COLO668 (cell line): ENCODE data around the gene FAM53B.

Source experiments
- DNase-seq: peaks from one replicate; lab custom pipeline; 2025; ENCODE audit not compliant: unreplicated experiment; lab: John Stamatoyannopoulos, UW

Gene FAM53B

DNA sequence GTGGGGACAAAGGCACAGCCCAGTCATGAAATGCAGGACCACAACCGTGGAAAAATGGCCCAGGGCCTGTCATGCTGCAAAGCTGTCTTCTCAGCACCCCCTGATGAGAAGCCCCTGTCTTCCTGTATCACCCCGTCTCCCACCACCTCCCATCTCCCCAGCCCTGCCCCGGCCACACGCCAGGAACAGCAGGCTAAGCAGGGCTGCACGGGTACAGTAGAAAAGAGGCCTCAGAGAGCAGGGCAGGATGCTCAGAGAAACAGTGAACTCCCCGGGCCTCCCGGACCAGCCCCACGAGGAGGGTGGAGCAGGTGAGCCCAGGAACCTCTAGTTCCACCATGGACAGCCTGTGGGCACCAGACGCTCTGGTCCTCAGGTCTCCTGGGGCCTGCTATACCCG lies 77.7 kb downstream of the FAM53B start:
- DNase-seq = no peak

DNA sequence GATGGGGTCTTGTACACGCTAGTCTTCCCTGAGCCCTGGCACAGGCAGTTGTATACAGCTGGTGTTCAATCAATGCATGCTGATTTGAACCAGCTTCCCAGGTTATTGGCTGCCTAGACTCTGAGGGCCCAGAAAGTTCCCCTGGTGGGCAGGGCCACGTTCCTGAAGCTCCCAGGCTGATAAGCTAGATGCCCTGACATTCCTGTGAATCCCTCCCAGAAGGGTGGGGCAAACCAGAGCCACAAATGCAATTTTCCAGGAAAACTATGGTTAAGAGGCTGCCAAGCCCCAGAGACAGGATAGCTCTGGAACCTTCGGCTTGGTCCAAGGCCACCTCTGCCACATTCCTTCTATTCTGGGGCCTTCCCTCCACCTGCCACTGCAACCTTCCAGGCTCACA lies 78.2 kb downstream of the FAM53B start:
- no peak for DNase-seq

DNA sequence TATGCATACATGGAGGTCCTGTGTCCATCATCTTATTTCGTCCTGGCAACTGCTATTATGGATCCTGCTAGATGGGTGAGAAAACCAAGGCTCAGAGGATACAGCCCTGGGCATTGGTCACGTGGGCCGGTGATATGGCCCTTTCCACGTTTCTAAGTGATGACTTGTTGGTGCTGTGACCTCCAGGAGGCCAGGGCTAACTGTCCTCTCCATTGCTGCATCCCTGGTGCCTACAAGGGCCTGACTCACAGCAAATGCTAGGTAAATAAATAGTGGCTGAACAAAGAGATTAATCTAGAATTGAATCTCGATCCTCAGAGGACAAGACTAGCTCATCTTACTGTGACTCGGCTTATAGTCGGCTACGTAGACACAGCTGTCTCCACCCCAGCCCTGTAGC lies 78.6 kb downstream of the FAM53B start:
- no peak for DNase-seq

DNA sequence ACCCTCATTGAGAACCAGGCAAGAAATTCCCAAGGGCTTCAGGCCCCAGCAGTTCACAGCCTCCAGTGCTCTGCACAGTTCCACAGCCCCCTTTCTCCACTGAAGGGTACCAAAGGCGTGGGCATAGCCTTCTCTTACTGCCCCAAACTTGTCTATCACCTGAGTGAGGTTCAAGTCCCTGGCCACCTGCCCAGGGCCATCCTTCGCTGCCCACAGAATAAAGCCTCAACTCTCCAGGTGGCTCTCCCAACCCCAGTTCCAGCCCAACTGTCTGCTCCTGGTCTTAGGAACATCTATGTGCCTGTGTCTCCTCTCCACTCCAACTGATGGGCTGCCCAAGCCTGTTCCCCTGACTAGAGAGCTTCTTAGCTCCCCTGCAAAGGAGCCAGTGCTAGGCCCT lies 79.1 kb downstream of the FAM53B start:
- no peak for DNase-seq

DNA sequence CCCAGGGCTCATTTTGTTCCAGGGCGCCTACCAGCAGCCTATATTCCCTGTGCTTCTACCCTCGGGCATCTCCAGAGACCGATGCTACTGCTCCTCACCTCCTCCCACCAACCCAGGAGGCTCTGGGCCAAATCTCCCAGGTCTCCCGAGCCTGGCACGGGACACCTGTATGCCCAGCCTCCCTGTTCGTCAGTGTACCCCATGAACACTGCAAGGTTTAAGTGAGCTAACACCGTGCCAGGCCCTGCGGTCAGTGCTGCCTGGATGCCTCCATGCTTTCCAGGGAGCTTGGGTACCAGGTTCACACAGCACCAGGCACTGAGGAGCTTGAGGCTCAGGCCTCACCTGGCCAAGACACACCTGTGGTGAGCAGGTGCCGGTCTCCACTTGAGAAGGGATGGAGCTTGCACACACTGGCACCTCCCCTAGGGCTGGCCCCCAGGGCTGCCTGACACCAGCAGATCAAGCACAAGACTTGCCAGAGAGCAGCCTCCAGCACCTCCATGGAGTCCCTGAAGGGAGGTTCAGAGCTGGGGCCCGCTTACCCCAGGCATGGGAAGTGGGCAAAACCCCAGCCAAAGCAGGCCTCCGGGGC lies 80.3 kb downstream of the FAM53B start:
- DNase-seq = peak; percentile 24

DNA sequence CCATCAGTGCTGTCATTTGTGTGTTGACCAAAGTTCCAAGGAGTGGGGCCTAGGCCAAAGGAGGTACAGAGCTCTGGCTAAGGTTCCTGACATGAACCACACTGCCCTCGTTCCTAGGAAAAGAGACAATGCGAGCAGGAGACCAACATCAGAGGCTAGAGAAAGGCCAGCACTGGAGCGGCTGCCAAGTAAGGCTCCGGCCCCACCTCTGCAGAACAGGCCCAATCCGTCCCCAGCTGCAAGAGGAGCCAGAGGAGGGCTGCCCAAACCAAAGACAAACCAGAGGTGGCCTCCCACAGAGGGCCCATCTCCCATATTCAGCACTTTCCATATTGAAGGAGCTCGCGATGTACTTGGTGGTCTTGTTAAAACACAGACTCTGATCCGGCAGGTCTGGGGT lies 81.0 kb downstream of the FAM53B start:
- no peak for DNase-seq

DNA sequence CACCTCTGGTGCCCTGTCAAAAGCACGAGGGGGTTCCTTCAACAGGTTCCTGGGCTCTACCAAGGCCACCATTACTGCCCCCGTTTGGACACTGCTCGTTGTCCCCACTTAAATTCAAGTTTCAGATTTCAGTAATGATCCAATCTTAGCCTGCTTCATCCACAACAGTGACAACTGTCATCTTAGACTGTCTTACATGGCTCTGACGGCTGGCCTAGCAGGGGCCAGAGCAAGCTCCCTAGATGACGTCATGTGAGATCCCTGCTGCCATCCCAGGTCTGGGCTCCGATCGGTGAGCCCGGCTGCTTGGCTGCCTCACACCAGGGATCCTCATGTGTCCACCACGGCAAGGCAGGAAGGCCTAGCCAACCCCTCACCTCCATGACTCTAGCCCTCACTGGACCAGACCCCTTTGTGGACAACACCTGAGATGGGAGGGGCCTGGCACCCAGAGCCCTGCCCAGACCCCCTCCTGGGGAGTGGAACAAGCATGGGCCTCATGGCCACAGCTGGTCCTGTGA lies 82.5 kb downstream of the FAM53B start:
- DNase-seq = no peak

DNA sequence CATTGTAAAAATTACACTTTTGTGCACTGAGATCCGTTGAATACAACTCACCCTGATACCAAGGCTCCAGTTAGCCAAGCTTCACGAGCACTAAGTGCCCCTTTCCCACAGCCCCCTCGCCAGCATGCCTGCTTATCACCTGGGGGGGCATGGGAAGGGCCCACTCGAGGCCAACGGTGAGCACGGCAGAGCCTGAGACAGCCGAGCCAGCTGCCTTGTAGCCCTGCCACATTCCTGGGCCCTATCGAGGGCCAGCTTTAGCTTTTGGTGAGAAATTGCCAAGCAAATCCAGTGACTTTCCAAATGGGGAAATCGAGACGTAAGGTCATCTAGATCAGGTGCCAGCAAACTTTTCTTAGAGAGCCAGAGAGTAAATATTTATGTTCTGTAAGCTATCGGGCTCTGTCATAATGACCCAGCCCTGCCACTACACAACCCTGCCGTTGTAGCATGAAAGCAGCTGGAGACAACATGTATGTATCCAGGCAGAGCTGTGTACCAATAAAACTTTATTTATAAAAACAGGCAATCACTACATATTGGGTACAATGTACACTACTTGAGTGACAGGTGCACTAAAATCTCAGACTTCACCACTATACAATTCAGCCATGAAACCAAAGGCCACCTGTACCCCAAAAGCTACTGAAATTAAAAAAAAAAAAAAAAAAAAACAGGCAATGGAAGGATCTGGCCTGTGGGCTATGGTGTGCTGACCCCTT lies 83.6 kb downstream of the FAM53B start:
- no peak for DNase-seq

DNA sequence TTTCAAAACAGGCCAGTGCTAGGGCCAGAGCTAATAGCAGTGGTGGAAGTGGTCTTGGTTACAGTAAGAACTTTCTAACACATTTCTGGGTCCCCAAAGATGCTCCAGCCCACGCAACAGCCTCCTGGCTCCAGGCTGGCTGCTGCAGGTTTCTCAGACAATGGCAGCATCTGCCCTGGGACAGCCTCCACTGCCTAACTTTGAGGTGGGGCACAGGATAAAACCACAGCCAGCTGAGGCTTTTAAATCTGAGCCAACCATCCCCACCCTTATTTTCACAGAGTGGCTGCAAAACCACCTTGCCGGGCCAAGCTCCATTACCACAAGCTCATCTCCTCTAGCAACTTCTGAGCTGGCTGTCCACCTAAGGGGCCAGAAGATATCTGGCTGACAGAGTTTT lies 84.8 kb downstream of the FAM53B start:
- no peak for DNase-seq

DNA sequence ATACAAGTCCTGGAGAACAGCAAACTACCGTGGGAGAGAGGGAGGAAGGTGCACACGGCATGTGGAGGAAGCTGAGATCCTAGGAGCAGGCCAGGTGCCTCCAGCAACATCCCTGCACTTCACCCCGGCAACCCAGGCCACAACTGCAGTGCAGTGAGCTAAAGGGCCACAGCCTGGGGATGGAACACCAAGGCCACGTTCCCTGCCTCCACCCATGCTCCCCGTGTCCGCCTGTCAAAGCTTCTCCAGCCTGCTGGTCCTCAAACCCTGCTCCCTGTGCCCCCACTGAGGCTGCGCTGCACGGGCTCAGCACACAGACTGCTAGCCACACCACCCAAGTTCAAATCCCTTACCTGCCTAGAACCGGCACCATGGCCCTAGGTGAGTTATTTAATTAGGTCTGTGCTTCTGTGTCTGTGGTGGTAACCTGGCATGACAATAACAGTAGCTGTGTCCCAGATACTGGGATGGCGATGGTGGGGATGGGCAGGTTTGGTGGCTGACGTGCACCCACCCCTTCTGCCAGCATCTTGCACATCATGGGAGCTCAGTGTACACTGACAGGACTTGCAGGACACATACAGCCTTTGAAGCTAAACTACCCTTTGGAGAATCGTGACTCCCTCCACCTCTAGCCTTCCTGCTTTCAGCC lies 85.5 kb downstream of the FAM53B start:
- DNase-seq = no peak

DNA sequence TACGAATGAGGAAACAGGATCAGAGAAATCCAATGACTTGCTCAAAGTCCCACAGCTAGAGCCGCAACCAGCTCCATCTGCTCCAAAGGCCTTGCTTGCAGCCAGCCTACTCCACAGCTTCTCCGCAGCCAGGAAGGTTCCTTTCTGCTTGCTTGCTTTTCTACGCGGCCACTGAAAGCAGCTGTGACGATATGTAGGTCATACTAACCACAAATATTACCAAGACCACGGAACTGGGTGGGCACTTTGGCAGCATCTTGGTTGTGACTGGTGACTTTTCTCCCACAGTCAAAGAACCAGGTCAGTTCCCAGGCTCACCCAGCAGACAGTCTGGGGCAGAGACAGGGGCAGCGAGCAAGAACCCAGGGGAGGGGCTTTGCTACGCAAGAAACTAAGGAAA lies 86.4 kb downstream of the FAM53B start:
- no peak for DNase-seq

DNA sequence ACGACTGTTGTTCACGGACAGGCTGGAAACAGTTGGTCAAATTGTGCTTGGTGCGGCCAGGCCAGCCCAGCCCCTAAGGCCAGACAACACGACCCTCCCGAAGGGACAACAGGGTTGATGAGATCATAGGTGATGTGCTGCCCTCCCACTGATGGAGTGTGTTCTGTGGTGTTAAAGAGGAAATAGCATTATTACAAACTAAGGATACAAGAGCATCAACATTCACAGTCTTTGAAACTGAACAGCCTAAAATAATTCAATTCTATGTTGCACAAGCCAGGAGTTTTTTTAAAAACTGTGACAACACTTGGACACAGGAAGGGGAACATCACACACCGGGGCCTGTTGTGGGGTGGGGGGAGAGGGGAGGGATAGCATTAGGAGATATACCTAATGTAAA lies 87.6 kb downstream of the FAM53B start:
- DNase-seq = no peak

DNA sequence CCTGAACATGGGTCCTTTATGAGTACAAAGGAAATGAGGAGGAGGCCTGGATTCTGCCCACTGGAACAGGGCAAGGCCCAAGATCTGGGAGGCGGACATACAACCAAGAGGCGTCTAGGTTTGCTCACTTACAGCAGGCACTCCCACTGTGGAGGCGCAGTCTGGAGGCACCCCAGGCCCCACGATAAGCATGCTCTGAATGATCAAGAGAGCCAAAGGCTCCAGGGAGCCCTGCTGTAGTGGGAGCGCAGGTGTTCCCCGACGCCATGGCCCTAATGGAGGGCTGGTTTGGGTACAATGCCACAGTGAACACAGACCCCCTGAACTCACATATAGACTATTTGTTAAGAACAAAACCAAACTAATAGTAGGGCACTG lies 88.1 kb downstream of the FAM53B start:
- DNase-seq = no peak

DNA sequence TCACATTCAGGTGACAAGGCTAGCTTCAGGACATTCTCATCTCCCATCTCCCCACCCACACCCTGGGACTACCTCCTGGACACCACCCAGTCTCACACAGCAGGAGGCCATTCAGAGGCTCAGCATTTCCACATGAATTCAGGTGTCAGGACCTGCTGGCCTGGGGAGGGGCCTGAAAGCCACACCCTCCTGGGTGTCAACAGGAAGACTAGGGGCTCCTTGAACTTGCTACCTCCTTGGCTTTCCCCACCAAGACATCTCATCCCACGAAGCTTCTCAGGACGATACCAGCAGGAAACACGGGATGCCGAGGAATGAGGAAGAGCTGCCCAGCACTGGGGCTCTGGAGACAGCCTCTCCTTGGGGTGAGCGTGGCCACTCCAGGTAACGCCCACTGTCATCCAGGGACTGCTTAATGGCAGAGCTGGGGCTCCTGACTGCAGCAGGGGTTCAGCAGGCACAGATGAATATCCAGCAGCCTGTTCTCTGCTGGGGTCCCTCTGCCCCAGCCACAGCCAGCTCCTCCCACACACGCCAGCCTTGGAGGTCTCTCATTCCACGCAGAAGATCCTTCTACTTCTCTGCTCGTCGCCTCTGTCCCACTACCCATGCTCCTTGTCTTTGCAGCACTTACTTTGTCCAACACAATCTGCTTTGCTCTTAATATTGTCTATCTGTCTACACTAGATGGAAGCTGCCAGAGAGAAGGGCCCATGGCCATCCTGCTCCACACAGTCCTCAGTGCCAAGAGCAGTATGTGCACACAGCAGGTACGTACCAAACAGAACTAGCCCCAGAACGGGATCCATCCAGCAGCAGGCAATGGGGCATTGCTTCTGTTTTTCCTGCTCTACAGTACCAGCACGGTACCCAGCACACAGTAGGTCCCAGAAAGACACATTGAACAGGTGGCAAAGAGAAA lies 88.7 kb downstream of the FAM53B start:
- no peak for DNase-seq

DNA sequence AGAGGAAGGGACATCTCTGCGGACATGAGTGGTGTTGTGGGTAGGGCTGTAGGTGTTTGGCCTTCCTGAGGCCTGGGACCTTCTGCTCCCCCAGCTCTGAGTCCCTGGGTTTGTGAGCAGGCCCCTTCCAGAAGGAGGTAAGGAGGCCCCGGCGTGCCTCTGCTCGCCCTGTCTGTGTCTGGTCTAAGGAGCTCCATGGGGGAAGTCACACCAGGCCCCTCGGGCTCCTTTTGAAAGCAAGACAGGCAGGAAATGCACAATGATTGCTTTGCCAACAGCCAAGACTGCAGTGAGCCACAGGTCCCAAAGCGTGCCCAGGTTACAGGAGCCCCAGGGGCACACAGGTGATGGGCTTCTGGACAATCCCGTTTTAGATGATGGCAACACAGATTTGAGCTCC lies 89.5 kb downstream of the FAM53B start:
- no peak for DNase-seq

DNA sequence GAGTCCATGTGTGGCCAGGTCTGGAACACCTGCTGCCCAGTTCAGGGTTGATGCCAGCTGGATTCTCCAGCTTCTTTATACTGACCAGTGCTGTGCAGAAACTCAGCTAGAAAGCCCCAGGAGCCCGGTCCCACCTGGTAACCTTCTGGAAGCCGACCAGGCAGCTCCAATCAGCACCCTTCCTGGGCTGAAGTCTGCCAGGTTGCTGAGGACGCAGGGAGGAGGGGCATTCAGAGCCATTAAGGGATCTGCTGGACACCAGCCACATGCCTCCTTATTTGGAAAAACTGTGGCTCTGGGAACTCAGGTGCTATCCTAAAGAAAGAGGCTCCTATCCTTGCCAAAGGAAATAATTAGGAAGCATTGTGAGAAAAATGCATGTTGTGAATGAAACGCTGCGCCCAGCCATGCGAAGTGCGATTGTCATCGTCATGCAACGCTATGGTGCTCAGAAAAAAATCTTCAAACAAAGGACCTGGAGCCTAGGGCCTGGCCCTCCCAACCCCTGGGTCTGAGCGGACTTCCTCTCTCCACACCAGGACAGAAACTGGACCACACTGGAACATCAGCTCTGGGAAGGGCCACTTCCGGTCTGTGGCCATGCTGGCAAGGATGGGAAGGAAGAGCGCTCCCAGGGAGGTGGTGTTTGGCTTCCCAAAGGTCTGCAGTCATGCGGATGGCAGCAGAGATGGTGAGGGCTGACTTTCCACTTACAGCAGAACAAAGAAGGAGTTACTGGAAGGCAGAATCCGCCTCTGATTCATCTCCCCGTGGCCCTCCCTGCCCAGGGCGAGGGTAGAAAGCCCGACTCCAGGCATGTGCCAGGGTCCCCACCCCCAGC lies 90.1 kb downstream of the FAM53B start:
- no peak for DNase-seq

DNA sequence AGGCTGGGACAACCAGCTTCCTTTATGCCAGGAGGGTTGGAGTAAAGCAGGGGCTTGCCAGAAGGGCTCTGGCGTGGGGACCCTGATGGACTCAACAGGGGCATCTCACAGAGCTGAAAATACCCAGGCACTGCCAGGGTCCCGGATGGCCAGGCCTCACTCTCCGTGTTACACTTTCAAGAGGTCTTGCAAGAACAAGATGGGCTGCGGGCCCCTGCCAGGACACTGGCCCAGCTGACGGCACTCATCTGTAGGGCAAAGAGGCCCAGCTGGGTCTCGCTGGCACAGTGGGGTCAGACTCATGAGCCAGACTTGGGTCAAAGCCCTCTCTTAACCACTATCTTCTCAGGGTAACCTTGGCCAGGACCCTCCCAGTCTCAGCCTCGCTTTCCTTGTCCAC lies 90.9 kb downstream of the FAM53B start:
- DNase-seq = no peak

DNA sequence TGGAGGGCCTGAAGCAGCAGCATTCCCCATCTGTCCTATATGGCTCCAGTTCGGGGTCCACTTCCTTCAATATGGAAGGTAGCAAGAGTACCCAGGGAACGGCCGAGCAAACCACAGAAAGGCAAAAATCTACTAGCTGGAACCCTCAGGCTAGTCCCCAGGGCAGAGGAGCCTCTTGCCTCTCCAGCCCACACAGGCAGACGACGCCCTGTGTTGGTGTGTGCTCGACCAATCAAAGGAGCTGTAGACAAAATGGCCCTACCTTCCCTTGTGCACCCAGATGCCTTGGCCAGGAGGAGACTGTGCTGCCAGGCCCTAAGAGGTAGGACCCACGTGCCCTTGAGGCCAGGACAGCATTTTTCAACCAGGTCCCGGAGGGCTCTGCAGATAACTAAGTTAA lies 91.5 kb downstream of the FAM53B start:
- no peak for DNase-seq

DNA sequence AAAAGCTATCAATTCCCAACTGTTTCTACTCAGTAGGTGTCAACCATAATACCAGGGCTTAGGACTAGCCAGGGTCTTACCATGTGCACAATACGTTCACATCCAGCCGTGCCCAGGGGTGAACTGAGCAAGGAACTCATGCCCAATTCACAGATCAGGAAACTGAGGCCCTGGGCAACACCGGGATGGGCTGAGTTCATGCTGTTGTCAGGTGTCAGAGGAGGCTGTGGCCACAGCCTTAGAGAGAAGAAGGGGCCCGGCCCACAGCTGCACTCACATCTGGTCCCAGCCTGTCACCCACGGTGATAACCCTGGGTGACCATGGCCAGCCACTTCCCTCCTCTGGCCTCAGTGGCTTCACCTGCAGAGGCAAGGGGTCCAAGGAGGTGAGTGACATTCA lies 92.0 kb downstream of the FAM53B start:
- DNase-seq = no peak

DNA sequence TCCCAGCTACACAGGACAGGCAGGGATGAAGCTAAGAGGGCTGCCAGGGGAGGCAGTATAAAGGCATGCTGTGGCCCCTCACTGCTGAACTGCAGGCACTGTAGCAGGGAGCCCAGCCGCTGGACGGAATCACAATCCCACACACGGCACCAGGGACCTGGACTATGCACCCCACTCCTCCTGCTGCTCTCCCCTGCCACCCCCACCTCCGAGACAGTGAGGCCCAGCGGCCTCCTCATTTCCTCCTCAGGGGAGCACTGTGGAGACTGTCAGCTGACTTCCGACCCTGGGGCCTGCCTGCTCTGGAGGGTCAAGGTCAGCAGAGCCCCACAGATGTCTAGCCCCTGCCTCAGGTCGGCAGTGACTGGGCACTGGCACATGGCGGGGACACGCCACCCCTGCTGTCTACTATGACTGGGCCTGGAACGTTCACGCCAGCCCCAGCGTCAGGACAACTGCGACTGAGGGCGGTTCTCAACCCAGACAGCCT lies 92.7 kb downstream of the FAM53B start:
- no peak for DNase-seq
